GM18505 (cell line): ENCODE measurements around the gene GALK2.
"Not testable (repeated sequence)": the region's sequence is repeated elsewhere in the genome, so short reads cannot be mapped to it uniquely, and the experiment has no call there.

ENCODE experiments used
- ATAC-seq: cut with Tn5 transposase; IDR thresholded peaks from one replicate; pipeline ENCODE4 v1.9.1; 2021; ENCODE audit not compliant: unreplicated experiment
- POLR2A ChIP-seq: IDR thresholded peaks from 4 replicates; pipeline ENCODE4 v1.6.1; 2011; ENCODE audit warnings: borderline replicate concordance; ENCODE audit not compliant: insufficient read depth, insufficient read length; ENCODE audit errors: extremely low read depth

GALK2 gene

GRCh38 chr15:49248291-49248690 lies 78.2 kb downstream of the GALK2 start:
- ATAC-seq, result no peak

GRCh38 chr15:49255966-49256759 lies 86.1 kb downstream of the GALK2 start:
- no peak for ATAC-seq
- TF ChIP-seq POLR2A, result no peak

More at GRCh38 chr15:49248291-49248690, 78.2 kb downstream of the GALK2 start:
- TF ChIP-seq POLR2A, result no peak

GRCh38 chr15:49265117-49265516 lies 95.1 kb downstream of the GALK2 start:
- not testable (repeated sequence) for ATAC-seq

- no peak for TF ChIP-seq POLR2A
- ATAC-seq, result no peak
These were observed 95.9 kb downstream of the GALK2 start for GRCh38 chr15:49265911-49266310.

- ATAC-seq, result no peak
- no peak for TF ChIP-seq POLR2A
These were observed 100.7 kb downstream of the GALK2 start for GRCh38 chr15:49270541-49271421.

- TF ChIP-seq POLR2A, result no peak
- ATAC-seq, result no peak
These were observed 103.8 kb downstream of the GALK2 start for GRCh38 chr15:49273734-49274318.

- no peak for TF ChIP-seq POLR2A
- ATAC-seq, result no peak
These were observed 108.7 kb downstream of the GALK2 start for GRCh38 chr15:49278751-49279150.

GRCh38 chr15:49279521-49280456 lies 109.7 kb downstream of the GALK2 start:
- no peak for ATAC-seq
- TF ChIP-seq POLR2A, result no peak

- ATAC-seq, result no peak
- no peak for TF ChIP-seq POLR2A
These were observed 112.3 kb downstream of the GALK2 start for GRCh38 chr15:49282366-49282765.

- ATAC-seq, result no peak
- TF ChIP-seq POLR2A, result no peak
These were observed 116.8 kb downstream of the GALK2 start for GRCh38 chr15:49286649-49287404.

GRCh38 chr15:49287481-49287880 lies 117.4 kb downstream of the GALK2 start:
- no peak for TF ChIP-seq POLR2A
- no peak for ATAC-seq

- no peak for ATAC-seq
- no peak for TF ChIP-seq POLR2A
These were observed 118.3 kb downstream of the GALK2 start for GRCh38 chr15:49288391-49288790.
